Medulla oblongata (tissue), 1 donor: ENCODE measurements around the gene ZBTB49.

Experiments
- DNase-seq: peaks from one replicate; pipeline ENCODE4 v3.0.0-alpha.2; 2015; ENCODE audit errors: extremely low spot score

ZBTB49 gene

GRCh38 chr4:4277531-4277930 lies 12.5 kb upstream of the ZBTB49 start:
- no peak for DNase-seq

- DNase-seq: no peak
Measured at GRCh38 chr4:4281787-4282186, 8.3 kb upstream of the ZBTB49 start.

DNA sequence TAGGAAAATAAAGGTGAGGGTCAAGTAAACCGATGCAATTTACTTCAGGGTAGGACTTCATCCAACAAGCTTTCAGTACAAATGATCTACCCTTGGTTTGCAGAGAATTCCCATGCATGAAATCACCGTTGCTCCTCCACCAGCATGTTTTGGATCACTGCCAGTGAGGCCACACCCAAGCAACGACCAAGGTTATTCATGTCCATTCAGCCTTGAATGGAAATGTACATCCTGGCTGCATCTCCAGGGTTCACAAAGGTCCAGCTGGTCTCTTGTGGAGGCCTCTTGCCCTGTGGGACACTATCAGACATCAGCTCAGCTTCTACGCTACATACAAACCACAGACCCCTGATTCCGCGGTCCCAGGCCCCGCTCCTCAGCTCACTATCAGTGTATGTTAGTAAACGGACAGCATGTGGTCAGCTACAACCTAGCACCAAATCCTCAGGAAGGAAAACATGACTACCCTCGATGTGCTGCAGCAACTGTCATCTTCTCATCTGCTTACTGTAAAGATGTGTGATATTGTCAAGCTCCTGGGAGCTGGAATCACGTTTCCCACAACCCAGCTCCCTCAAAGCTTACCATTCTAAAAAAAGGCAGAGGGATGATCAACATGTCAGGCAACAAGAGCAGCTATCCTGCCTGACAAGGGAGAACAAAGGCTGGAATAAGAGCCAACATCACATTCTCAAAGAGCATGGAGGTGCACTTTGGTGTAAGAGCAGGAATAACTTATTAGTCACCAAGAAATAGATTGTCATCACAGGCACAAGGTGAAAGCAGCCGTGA lies 5.0 kb upstream of the ZBTB49 start:
- no peak for DNase-seq

GRCh38 chr4:4288098-4288497 lies 2.0 kb upstream of the ZBTB49 start:
- no peak for DNase-seq

DNA sequence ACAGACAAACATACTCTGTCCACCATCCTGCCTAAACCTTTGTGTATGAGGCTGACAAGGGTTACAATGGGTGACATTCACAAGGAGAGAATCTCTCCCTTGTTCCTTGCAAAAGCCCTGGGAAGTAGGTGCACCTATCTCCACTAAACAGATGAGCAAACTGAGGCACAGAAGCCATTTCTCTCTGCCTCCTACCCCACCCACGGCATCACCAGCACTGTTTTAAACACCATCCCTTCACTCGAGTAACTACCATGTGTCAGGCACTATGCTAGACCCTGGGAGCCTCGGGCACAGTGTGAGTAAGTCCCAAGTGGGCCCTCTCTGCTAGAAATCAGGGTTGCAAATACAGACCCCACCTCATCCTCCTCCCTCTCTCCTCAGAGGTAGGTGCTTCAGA lies 996 bp upstream of the ZBTB49 start:
- no peak for DNase-seq

- no peak for DNase-seq
Measured at GRCh38 chr4:4289597-4289940, 482 bp upstream of the ZBTB49 start.

GRCh38 chr4:4293279-4293678 lies 3.2 kb downstream of the ZBTB49 start:
- no peak for DNase-seq

DNA sequence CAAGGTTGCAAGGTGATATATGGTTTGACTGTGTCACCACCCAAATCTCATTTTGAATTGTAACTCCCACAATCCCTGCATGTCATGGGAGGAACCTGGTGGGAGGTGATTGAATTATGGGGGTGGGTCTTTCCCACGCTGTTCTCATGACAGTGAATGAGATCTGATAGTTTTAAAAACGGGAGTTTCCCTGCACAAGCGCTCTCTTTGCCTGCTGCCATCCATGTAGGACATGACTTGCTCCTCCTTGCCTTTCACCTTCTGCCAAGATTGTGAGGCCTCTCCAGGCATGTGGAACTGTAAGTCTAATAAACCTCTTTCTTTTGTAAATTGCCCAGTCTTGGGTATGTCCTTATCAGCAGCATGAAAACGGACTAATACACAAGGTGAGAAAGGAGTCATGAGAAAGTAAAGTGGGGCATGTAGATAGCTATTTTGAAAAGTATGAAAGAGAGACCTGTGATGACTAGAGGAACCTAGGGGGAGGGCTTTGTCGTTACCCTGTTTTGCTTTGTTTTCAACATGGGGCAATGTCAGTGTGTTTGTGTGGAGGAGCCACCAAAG lies 6.3 kb downstream of the ZBTB49 start:
- DNase-seq: no peak

DNA sequence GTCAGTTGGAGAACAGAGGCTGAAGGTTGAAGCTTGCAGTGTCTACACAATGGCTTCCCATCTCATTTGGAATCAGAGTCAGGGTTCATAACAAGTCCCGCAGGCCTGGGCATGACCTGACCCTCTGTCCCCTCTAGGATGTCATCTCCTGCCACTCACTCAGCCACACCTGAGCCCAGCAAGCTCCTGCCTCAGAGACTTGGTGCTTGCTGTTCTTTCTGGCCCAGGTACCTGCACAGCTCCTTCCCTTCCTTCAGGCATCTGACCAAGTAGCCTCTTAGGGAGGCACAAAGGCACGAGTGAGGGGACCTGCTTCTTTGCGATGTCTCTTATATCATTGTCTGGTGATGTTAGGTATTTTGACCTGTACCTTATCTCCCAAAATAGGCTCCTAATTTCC lies 9.0 kb downstream of the ZBTB49 start:
- no peak for DNase-seq

DNA sequence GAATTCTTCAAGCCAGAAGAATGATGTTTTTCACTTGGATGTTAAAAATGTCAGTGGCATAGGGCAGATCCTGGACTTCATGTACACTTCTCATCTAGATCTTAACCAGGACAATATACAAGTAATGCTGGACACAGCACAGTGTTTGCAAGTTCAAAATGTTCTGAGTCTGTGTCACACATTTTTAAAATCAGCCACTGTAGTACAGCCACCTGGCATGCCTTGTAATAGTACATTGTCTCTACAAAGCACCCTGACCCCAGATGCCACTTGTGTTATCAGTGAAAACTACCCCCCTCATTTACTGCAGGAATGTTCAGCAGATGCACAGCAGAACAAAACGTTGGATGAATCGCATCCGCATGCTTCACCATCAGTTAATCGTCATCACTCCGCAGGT lies 11.9 kb downstream of the ZBTB49 start:
- DNase-seq: no peak

DNA sequence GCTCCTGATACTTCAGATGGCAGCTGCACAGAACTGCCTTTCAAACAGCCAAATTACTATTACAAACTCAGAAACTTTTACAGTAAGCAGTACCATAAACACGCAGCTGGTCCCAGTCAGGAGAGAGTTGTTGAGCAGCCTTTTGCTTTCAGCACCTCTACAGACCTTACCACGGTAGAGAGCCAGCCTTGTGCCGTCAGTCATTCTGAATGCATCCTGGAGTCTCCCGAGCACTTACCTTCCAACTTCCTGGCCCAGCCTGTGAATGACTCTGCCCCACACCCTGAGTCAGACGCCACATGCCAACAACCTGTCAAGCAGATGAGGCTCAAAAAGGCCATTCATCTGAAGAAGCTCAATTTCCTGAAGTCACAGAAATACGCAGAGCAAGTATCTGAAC lies 12.4 kb downstream of the ZBTB49 start:
- DNase-seq: no peak

DNA sequence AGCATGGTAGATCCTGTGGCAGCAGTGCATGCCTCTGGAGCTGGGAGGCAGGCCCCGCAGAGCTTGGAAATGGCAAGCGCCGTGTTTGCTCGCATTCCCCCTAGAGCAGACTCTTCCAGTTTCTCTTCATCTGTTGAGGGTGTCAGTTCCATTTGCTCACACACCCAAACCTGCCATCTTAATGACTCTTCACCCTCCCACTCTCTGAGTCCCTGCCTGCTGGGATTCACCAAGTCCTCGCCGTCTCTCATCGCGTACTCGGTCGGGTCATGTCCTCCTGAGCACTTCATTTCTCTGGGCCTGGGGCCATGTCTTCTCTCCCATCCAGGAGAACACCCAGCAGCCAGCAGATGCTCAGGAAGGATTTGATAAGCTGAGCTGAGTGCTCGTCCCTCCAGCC lies 16.9 kb downstream of the ZBTB49 start:
- no peak for DNase-seq

GRCh38 chr4:4308800-4309441 lies 18.9 kb downstream of the ZBTB49 start:
- DNase-seq: no peak

DNA sequence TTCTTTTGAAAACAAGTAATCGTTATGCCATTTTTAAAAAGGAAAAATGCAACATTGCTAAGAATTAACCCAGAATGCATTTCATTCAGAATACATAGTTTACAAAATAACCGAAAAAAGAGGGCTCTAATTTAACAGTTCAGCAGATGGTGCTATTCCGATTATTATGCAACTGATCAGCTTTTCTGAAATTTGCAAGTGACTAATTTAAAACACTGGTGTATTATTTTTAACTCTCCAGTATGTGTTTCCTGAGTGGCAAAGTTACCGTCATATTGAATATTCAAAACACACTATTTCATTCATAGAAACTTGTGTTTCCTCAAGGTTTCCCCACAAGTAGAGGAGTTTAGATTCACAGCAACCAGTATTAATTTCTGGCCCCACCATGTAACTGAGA lies 21.1 kb downstream of the ZBTB49 start:
- no peak for DNase-seq

- no peak for DNase-seq
Measured at GRCh38 chr4:4315461-4316149, 25.6 kb downstream of the ZBTB49 start.

- DNase-seq: no peak
Measured at GRCh38 chr4:4316150-4316495, 26.1 kb downstream of the ZBTB49 start.

DNA sequence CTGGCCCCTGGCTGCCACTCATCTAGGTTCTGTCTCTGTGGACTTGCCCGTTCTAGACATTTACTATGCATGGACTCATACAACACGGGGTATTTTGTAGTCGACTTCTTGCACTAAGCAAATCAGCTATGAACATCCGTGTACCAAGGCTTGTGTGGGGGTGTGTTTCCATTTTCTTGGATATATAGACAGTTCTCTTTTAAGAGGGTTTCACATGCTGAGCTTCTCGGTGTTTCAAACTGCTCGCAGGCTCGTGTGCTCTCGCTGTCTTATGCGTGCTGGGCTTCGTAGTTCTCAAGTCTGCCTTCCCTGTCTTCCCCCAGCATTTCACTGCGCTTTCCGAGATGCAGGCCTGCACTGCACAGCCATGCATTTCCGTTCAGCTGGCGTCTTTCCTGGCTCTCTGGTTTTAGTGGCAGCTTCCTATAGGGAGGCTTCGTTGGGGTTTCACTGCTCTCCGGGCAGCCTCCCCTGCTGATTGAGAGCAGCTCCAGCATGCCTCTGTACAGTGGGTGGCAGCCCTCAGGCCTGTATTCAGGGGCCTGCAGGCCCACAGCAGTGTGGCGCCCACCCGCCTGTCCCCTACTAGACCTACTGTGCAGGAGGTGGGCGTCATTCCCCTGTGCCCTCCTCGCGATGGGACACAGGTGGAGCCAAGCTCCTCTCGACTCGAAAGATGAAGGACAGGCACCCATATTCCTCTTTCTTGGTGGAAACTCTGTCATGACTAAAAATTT lies 27.6 kb downstream of the ZBTB49 start:
- no peak for DNase-seq

DNA sequence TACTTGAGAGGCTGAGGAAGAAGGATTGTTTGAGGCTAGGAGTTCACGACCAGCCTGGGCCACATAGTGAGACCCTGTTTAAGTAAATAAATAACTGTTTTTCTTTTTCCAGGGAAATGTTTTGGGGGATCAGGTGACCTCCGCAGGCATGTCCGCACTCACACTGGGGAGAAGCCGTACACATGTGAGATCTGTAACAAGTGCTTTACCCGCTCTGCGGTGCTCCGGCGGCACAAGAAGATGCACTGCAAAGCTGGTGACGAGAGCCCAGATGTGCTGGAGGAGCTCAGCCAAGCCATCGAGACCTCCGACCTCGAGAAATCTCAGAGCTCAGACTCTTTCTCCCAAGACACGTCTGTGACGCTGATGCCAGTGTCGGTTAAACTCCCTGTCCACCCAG lies 30.5 kb downstream of the ZBTB49 start:
- DNase-seq: no peak

- no peak for DNase-seq
Measured at GRCh38 chr4:4320951-4321714, 31.1 kb downstream of the ZBTB49 start.

DNA sequence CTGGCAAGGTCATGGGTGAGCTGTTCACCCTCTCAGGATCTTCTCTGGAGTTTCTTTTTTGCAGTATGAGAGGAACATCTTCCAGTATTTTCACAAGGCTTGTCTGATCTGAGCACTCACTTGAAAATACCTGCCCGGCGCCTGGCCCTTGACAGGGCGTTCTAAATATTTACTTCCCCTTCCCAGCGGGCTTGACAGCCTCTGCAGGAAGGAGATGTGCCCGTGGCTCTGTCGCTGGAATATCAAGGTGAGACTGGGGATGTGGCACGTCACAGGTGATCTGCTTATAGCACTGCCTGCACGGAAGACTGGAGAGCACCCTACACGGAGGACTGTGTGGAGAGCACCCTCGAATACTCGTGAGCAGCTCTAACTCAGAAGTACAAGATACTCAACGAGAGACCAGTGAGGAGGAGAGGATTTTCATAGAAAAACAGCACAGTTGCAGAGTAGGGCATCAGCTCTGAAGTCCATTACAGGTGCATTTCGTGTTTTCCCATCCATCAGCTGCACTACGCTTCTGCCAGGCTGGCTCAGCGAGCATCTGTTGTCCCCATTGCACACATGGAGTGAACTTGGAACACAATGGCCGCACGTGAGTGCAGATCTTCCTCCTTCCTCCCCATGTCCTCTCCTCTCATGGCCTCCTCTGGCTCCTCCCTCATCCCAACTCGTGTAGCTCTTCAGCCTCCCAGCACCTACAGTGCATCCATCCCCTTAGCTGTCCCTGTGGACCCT lies 32.1 kb downstream of the ZBTB49 start:
- DNase-seq: no peak
